OCI-LY1 (cell line): ENCODE measurements around the gene CFAP73.

Experiments used
- CTCF ChIP-seq: fragments of 200-600 bp; sonication (generic), shearing (Covaris generic); IDR thresholded peaks from 2 replicates; pipeline ENCODE4 v1.5.1; 2017; ENCODE audit warnings: mild to moderate bottlenecking, antibody characterized with exemption, low read length, moderate library complexity, mixed read lengths
- EZH2 ChIP-seq: fragments of 200-600 bp; sonication (generic), shearing (Covaris generic); IDR thresholded peaks from 2 replicates; pipeline ENCODE4 v1.8.0; 2017; ENCODE audit warnings: borderline replicate concordance, mixed run types, mild to moderate bottlenecking, antibody characterized with exemption, low read length, moderate library complexity, mixed read lengths

DNA sequence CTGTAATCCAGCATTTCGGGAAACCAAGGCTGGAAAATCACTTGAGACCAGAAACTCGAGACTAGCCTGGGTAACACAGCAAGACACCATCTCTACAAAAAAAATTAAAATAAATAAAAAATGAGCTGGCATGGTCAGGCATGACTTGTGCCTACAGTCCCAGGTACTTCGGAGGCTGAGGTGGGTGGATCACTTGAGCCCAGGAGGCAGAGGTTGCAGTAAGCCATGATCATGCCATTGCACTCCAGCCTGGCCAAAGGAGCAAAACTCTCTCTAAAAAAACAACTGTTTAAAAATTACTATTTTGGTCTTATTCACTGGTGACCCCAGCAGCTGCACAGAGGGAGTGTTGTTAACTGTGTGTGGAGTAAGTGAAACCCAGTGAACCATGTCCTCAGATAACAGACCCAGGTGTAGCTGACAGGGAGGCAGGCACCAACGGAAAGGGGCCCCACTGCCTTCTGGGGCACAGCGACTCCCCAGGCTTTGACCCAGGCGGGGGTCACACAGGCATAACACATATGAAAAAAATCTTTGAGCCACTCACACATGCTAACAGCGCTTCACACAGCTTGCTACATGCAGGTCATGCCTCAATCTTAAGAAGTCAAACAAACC is 23.7 kb downstream of the CFAP73 start:
- no peak for TF ChIP-seq CTCF
- TF ChIP-seq EZH2, result no peak
